Erythroblast (primary cell): Measurements from ENCODE around the gene MMP25.

ENCODE experiments used
- GATA1 ChIP-seq: IDR thresholded peaks from 2 replicates; pipeline ENCODE4 v1.6.1; 2011; ENCODE audit warnings: low read depth, mild to moderate bottlenecking, control low read depth, low read length, moderate library complexity
- POLR2A ChIP-seq: IDR thresholded peaks from 2 replicates; pipeline ENCODE4 v1.6.1; 2011; ENCODE audit warnings: mild to moderate bottlenecking, low read length

DNA sequence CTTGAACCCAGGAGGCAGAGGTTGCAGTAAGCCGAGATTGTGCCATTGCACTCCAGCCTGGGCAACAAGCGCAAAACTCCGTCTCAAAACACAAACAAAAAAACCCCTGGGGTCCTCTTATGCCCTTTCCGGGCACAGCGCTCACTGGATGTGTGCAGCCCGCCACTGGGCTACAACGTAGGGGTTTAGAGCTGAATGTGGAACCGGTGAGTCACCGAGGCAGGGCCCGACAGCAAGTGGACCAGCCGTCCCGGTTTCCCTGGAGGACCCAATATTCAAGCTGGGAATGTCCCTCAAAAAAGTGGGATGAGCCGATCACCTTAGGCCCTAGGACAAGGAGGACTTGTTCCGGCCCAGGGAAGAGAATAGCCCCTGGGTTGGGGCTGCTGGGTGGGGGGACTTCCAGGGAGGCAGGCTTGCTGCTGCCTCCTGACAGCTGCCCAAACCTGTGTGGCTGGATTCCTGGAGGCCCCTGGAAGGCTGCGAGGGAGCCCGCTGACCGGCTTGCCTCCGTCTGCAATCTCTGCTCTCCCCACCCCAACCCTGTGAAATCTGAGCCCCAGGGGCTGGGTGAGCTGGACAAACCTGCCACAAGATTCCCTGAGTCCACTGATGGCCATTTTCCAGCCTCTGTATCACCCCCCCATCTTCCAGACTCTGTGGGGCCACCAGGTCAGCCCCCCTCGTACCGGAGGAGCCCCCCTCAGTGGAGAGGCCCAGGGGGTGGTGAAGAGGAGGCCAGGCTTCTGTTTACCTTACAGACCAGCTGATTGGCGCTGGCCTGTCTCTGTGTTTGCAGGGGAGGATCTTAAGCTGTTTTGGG, 36.6 kb upstream of the MMP25 start:
- TF ChIP-seq POLR2A: no peak
- TF ChIP-seq GATA1: no peak
